Effector CD8-positive, alpha-beta T cell (primary cell): Measurements from ENCODE around the gene ODC1.
"Not testable (repeated sequence)": the region's sequence is repeated elsewhere in the genome, so short reads cannot be mapped to it uniquely, and the experiment has no call there.

Source experiments
- DNase-seq: peaks from one replicate; lab custom pipeline; 2025; lab: John Stamatoyannopoulos, UW

The ODC1 gene

DNA sequence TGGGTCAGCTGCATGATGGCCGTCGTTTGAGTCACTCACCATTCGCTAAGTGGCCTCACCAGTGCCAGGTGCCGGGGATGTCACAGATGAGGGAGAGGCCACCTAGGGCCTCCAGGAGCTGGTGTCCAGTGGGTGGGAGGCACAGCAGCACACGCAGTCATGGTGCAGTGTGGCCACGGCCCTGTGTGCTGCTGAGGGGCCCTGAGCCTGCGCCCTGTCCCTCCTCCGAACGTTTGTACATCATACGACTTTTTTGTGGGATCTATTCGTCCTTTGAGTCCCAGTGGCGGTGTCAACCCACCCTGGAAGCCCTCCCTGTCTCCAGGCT is 30.1 kb upstream of the ODC1 start:
- DNase-seq, result no peak

GRCh38 chr2:10477443-10478297 is 29.5 kb upstream of the ODC1 start:
- no peak for DNase-seq

- no peak for DNase-seq
Observed at GRCh38 chr2:10476723-10477442, 28.8 kb upstream of the ODC1 start.

- DNase-seq, result no peak
Observed at GRCh38 chr2:10475811-10476660, 27.9 kb upstream of the ODC1 start.

DNA sequence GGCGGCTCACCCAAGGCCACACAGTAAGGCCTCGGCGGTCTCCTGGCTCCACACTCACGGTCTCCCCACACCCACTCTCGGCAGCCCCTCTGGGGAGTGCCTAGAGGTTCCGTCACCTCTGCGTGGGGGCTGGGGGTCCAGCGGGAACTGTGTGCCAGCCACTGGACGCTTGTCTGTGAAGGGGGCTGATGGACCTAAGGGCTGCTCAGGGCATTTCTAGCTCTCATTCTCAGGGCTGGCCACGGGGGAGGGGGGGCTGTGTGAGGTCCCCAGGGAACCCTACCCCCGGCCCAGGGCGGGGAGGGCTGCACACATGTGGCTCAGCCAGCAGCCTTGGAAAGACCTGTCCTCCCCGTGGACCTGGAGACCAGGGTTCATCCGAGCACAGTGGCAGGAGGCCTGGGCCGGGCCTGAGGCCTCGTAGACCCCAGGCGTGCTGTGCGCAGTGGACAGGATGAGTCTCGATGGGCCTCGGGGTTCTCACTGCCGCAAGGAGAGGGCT is 27.1 kb upstream of the ODC1 start:
- no peak for DNase-seq

DNA sequence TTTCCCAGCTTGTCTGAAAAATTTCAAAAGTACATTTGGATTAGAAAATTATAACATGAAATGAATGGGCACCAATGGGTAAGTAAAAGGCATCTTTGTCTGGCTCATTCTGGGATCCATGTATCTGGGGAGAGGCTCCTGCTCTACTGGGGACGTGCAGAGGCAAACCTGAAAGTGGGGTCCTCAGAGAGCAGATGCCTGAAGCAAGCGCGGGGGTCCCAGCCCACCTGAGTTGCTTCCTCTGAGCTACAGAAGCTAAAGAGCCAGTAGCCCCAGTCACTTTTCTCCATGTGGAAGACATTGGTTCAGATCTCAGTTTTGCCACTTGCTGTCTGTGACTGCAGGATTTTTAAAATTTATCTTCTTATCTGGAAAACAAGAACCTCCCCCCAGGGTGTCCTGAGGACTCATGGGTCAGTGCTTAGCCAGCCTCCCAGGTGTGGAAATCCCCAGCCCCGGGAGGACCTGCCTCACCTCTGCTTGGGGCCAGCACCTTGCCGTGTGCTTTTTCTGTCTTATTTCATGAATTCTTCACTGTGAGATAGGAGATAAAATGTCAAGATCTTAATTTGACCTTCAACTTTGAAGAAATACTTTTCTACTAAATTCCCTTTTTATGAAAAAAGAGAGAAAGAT is 25.1 kb upstream of the ODC1 start:
- no peak for DNase-seq

GRCh38 chr2:10471955-10472354 is 23.8 kb upstream of the ODC1 start:
- DNase-seq, result no peak

- no peak for DNase-seq
Observed at GRCh38 chr2:10471046-10471571, 23.0 kb upstream of the ODC1 start.

DNA sequence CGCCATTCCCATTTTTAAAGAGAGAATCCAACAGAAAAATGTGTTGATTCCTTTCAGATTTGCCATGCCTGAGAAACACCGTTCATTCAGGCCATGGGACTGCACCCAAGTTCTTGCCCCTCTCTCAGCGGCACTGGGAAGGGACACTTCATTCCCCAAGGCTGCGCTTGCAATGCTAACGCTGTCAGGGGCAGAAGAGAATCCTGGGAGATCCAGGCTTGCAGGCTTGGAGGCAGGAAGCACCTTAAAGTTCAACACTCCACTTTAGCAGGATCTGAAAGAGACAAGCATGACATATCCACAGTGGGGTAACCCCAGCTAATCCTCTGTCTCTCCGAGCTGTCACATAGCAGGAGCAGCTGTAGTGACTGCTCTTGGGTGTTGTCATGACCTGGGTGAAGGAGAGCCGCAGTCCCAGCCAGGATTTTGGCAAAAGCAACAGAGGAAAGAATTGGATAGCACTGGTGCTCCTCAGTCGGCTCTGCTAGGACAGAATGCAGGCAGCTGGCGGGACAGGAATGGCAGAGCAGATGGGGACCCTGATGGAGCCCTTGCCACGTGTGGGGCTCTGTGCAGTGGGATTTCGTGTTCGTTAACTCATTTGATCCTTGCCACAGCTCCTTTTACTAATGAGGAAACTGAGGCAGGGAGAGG is 22.0 kb upstream of the ODC1 start:
- no peak for DNase-seq

GRCh38 chr2:10469301-10469700 is 21.2 kb upstream of the ODC1 start:
- DNase-seq, result no peak

GRCh38 chr2:10467401-10467800 is 19.3 kb upstream of the ODC1 start:
- DNase-seq, result no peak

DNA sequence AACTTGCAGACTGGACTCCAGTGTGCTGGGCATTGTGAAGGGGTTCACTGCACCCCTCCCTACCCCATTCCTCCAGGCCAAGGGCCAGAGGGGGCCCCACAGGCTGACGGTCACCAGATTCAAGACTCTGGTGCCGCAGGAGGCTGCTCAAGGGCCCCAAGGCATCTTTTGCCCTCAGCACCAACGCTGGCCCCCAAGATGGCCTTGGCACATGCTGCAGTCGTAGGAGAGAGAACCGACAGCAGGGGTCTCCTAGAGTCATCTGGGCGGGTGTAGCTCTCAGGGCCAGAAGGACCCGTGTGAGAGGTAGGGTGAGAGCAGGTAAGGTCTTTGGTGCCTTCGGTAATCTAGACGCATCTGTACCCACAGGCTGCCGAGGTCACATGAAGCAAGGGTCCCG is 18.7 kb upstream of the ODC1 start:
- DNase-seq, result no peak

- DNase-seq, result no peak
Observed at GRCh38 chr2:10465910-10466309, 17.8 kb upstream of the ODC1 start.

DNA sequence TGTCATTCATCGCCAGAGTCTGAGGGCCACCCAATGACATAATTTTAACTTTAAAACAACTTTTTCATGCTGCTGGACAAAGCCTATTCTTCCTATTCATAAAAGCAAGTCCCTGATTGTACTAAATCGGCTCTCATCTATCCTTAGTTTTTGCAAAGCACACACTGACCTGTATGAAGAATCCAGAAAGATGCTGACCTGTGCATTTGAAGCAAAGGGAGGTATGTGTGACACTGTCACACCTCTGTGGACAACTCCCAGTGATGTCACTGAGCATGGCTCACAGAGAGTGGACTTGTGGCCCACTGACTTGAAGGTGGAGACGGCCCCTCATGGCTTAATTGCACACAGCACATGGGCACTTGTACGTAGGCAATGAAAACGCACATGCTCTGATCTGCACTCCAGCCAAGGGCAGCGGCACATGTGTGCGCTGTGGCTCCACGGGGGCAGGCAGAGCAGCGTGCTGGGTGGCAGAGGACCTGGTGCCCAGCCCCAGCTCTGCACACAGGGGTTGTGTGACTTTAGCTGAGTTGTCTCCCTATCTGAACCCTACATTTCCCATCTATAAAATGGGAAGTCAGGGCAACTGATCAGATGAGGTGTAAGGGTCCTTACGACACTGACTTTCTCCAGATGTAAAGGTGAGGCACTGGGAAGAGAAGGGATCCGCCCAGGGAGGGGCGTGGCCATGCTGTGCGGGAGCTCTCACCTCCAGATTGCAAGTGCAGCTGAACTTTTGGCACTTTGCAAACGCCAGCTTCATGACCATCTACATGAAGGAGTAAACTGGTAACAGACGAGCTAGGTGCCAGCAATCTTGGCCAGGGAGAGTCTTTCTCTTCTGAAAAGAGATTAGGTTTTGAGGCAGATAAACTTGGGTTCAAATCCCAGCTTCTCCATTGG is 14.3 kb upstream of the ODC1 start:
- no peak for DNase-seq

GRCh38 chr2:10460366-10460796 is 12.3 kb upstream of the ODC1 start:
- no peak for DNase-seq

GRCh38 chr2:10457846-10458598 is 9.9 kb upstream of the ODC1 start:
- DNase-seq, result no peak

GRCh38 chr2:10457195-10457594 is 9.1 kb upstream of the ODC1 start:
- not testable (repeated sequence) for DNase-seq

DNA sequence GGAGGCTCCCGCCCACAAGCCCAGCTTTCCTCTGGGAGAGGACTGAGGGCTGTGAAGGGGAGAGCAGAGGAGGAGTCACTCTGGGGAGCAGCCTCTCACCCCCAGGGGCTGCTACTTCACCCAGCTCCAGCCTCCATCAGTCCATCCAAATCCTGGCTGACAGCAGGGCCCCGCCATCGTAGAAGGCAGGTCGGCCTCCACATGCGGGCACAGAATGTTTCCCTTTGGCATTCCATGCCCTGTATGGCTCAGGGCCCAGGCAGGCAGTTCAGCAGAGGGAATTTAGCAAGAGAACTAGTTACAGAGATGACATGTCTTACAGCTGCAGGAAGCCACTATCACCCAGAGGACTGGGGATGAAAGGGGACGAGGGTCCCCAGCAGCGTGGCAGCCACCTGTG is 6.4 kb upstream of the ODC1 start:
- DNase-seq, result no peak

- DNase-seq, result no peak
Observed at GRCh38 chr2:10453905-10454298, 5.8 kb upstream of the ODC1 start.
